H9 (cell line): ENCODE measurements around the gene NCAPG. TPM values are rescaled to one million over a fixed set of nuclear protein-coding genes. Genes with fewer than 3 reads are reported as not detected.

ENCODE experiments used
- DNase-seq: peaks from one replicate; pipeline ENCODE4 v3.0.0-alpha.2; 2017
- H2AFZ ChIP-seq: one replicate; pipeline ENCODE4 v1.6.1; 2013; ENCODE audit warnings: mild to moderate bottlenecking, low read length, control low read depth, moderate library complexity
- H2AK5ac ChIP-seq: 2 replicates; pipeline ENCODE4 v1.6.1; 2013; ENCODE audit warnings: low read length, control low read depth, mixed read lengths; ENCODE audit not compliant: insufficient read length
- H2BK120ac ChIP-seq: one replicate; pipeline ENCODE4 v1.6.1; 2013; ENCODE audit warnings: low read depth, mild to moderate bottlenecking, low read length, control low read depth, inconsistent platforms; ENCODE audit not compliant: poor library complexity, severe bottlenecking
- H2BK12ac ChIP-seq: 2 replicates; pipeline ENCODE4 v1.6.1; 2013; ENCODE audit warnings: low read length, control low read depth, mixed read lengths, low read depth; ENCODE audit not compliant: insufficient read length
- H2BK15ac ChIP-seq: 2 replicates; pipeline ENCODE4 v1.6.1; 2013; ENCODE audit warnings: low read depth, low read length, control low read depth
- H2BK20ac ChIP-seq: one replicate; pipeline ENCODE4 v1.6.1; 2013; ENCODE audit warnings: low read depth, mild to moderate bottlenecking, low read length, control low read depth, inconsistent platforms; ENCODE audit not compliant: poor library complexity, severe bottlenecking
- H2BK5ac ChIP-seq: 2 replicates; pipeline ENCODE4 v1.6.1; 2013; ENCODE audit warnings: low read length, control low read depth, mixed read lengths; ENCODE audit not compliant: insufficient read length
- H3K14ac ChIP-seq: 2 replicates; pipeline ENCODE4 v1.6.1; 2013; ENCODE audit warnings: low read length, control low read depth; ENCODE audit not compliant: insufficient read depth
- H3K18ac ChIP-seq: 2 replicates; pipeline ENCODE4 v1.6.1; 2013; ENCODE audit warnings: low read depth, mild to moderate bottlenecking, mixed read lengths, low read length, control low read depth; ENCODE audit not compliant: insufficient read length
- H3K23ac ChIP-seq: 2 replicates; pipeline ENCODE4 v1.6.1; 2013; ENCODE audit warnings: low read length, control low read depth, mixed read lengths, low read depth; ENCODE audit not compliant: insufficient read length
- H3K23me2 ChIP-seq: 2 replicates; pipeline ENCODE4 v1.6.1; 2013; ENCODE audit warnings: low read depth, mild to moderate bottlenecking, mixed read lengths, low read length, control low read depth; ENCODE audit not compliant: insufficient read length, poor library complexity, severe bottlenecking
- H3K27ac ChIP-seq: 2 replicates; pipeline ENCODE4 v1.5.1; 2013; ENCODE audit warnings: low read length, control low read depth, mixed read lengths, low read depth; ENCODE audit not compliant: insufficient read length
- H3K27me3 ChIP-seq: 2 replicates; pipeline ENCODE4 v1.6.1; 2013; ENCODE audit warnings: low read length, control low read depth, inconsistent platforms; ENCODE audit not compliant: insufficient read depth
- H3K4ac ChIP-seq: 2 replicates; pipeline ENCODE4 v1.6.1; 2013; ENCODE audit warnings: low read depth, mild to moderate bottlenecking, control low read depth, inconsistent platforms, low read length, moderate library complexity
- H3K4me1 ChIP-seq: 2 replicates; pipeline ENCODE4 v1.6.1; 2013; ENCODE audit warnings: low read length, control low read depth, inconsistent platforms; ENCODE audit not compliant: insufficient read depth
- H3K4me2 ChIP-seq: 2 replicates; pipeline ENCODE4 v1.6.1; 2013; ENCODE audit warnings: low read length, control low read depth, mixed read lengths; ENCODE audit not compliant: insufficient read length, insufficient read depth
- H3K56ac ChIP-seq: 2 replicates; pipeline ENCODE4 v1.6.1; 2013; ENCODE audit warnings: low read depth, mild to moderate bottlenecking, mixed read lengths, low read length, control low read depth; ENCODE audit not compliant: insufficient read length
- H3K79me1 ChIP-seq: 2 replicates; pipeline ENCODE4 v1.6.1; 2013; ENCODE audit warnings: low read depth, mild to moderate bottlenecking, moderate library complexity, low read length, control low read depth, inconsistent platforms; ENCODE audit not compliant: insufficient read depth, poor library complexity, severe bottlenecking
- H3K79me2 ChIP-seq: 2 replicates; pipeline ENCODE4 v1.6.1; 2013; ENCODE audit warnings: low read length, control low read depth, inconsistent platforms; ENCODE audit not compliant: insufficient read depth
- H3K9ac ChIP-seq: 2 replicates; pipeline ENCODE4 v1.6.1; 2013; ENCODE audit warnings: low read length, control low read depth, mixed read lengths; ENCODE audit not compliant: insufficient read length; ENCODE audit errors: extremely low read depth
- H3K9me3 ChIP-seq: one replicate; pipeline ENCODE4 v1.6.1; 2013; ENCODE audit warnings: low read depth, low read length, inconsistent platforms; ENCODE audit not compliant: control insufficient read depth
- H3T11ph ChIP-seq: one replicate; pipeline ENCODE4 v1.6.1; 2013; ENCODE audit warnings: mild to moderate bottlenecking, low read length, control low read depth, inconsistent platforms
- H4K20me1 ChIP-seq: one replicate; pipeline ENCODE4 v1.6.1; 2013; ENCODE audit not compliant: control insufficient read depth, insufficient read length, insufficient read depth
- H4K5ac ChIP-seq: 2 replicates; pipeline ENCODE4 v1.6.1; 2013; ENCODE audit warnings: low read depth, mild to moderate bottlenecking, mixed read lengths, low read length, control low read depth; ENCODE audit not compliant: insufficient read length
- H4K8ac ChIP-seq: replicated peaks from 2 replicates; pipeline ENCODE4 v1.6.1; 2013; ENCODE audit warnings: low read length, control low read depth, mixed read lengths, low read depth; ENCODE audit not compliant: insufficient read length
- H4K91ac ChIP-seq: 2 replicates; pipeline ENCODE4 v1.6.1; 2013; ENCODE audit warnings: low read depth, mild to moderate bottlenecking, moderate library complexity, mixed read lengths, low read length, control low read depth; ENCODE audit not compliant: insufficient read length
- H3K27ac Mint-ChIP-seq, 3 experiments: 2 replicates in 2 of 3; 3 replicates in 1 of 3; pipeline ENCODE4 v1.8.0; 2020 to 2021; ENCODE audit warnings: mixed read lengths in 3 of 3, mild to moderate bottlenecking in 1 of 3, moderate library complexity in 1 of 3
- H3K27me3 Mint-ChIP-seq: 2 replicates; pipeline ENCODE4 v1.8.0; 2021; ENCODE audit warnings: low read depth, mild to moderate bottlenecking, moderate library complexity, mixed read lengths
- H3K36me3 Mint-ChIP-seq, 3 experiments: 2 replicates in 2 of 3; 3 replicates in 1 of 3; pipeline ENCODE4 v1.8.0; 2020 to 2021; ENCODE audit warnings: low read depth in 3 of 3, mixed read lengths in 3 of 3; ENCODE audit not compliant: insufficient read depth in 1 of 3
- H3K4me1 Mint-ChIP-seq, 2 experiments: 2 replicates each; pipeline ENCODE4 v1.8.0; 2020; ENCODE audit warnings: mixed read lengths in 2 of 2
- H3K4me3 Mint-ChIP-seq, 2 experiments: 2 replicates in 1 of 2; 3 replicates in 1 of 2; pipeline ENCODE4 v1.8.0; 2020 to 2021; ENCODE audit warnings: mild to moderate bottlenecking in 2 of 2, mixed read lengths in 2 of 2, moderate library complexity in 1 of 2
- H3K9me3 Mint-ChIP-seq, 2 experiments: 2 replicates in 1 of 2; 3 replicates in 1 of 2; pipeline ENCODE4 v1.8.0; 2020; ENCODE audit warnings: mild to moderate bottlenecking in 2 of 2, mixed read lengths in 2 of 2, moderate library complexity in 1 of 2
- CTCF ChIP-seq: fragments of 200-600 bp; sonication (generic); conservative IDR thresholded peaks from 3 replicates; pipeline ENCODE4 v1.8.0; 2021; ENCODE audit warnings: antibody characterized with exemption, mild to moderate bottlenecking
- WGBS: extraction: QIAGEN DNeasy Blood & Tissue Kit; methylation state at CpG from one replicate; pipeline ENCODE4 v1.1.7; 2013; ENCODE audit warnings: missing lambda C conversion rate, low lambda C conversion rate, mixed read lengths; ENCODE audit not compliant: insufficient read length; ENCODE audit errors: extremely low coverage; 5-methylcytosine and 5-hydroxymethylcytosine counted together
- total RNA-seq: library from RNA; stranded (reverse); gene quantifications from 2 replicates; pipeline ENCODE4 v1.2.1, GENCODE V29; 2021

NCAPG gene
- total RNA-seq, 1 experiment from 2014 or later: 48.8 TPM

GRCh38 chr4:17781300-17782287, 29.2 kb upstream of the NCAPG start, which contains the start of gene FAM184B:
Gene FAM184B, minus strand, starts transcription at chr4:17781621. Its CDS starts 322 bp downstream, at chr4:17781299.
- Histone ChIP-seq H2BK120ac (no peak within 1 kb of the TSS), H3K79me2 (no peaks in the 10 kb centered on the region), H3K4me2 (peak within 1 kb of the TSS; percentile 73), H4K8ac (no peak within 1 kb of the TSS), H4K20me1 (no peaks in the 10 kb centered on the region), H4K91ac (no peak within 1 kb of the TSS), H2AFZ (peak within 1 kb of the TSS; percentile 32), H2BK12ac (no peak within 1 kb of the TSS), H4K5ac (no peak within 1 kb of the TSS), H2BK15ac (no peak within 1 kb of the TSS), H3K23ac (no peak within 1 kb of the TSS), H3K14ac (peak within 1 kb of the TSS; percentile 55), H3K4me1 (no peaks in the 10 kb centered on the region), H3K4ac (no peak within 1 kb of the TSS), H3K79me1 (no peaks in the 10 kb centered on the region), H3T11ph (no peak within 1 kb of the TSS), H3K27me3 (peaks cover 25% of the 10 kb centered on the region), H3K23me2 (peaks cover 13% of the 10 kb centered on the region), H2AK5ac (no peak within 1 kb of the TSS), H3K27ac (no peak within 1 kb of the TSS), H2BK5ac (no peak within 1 kb of the TSS), H2BK20ac (no peak within 1 kb of the TSS), H3K56ac (no peak within 1 kb of the TSS), H3K9ac (no peak within 1 kb of the TSS), H3K18ac (no peak within 1 kb of the TSS), H3K9me3 (no peaks in the 10 kb centered on the region)
- peaks cover 16% of the 10 kb centered on the region in 2 experiments for H3K4me1 Mint-ChIP-seq
- peak; percentile 52 for DNase-seq
- no CpG with 5 or more reads among the region's 82 CpGs for WGBS
- no peak for TF ChIP-seq CTCF
- H3K27me3 Mint-ChIP-seq: peaks cover 71% of the 10 kb centered on the region
- H3K4me3 Mint-ChIP-seq: peak within 1 kb of the TSS; percentile 66 to 84
- no peaks in the 10 kb centered on the region for H3K36me3 Mint-ChIP-seq
- H3K9me3 Mint-ChIP-seq: no peaks in the 10 kb centered on the region
- peak within 1 kb of the TSS in 1 of 3 experiments; percentile 23; a peak in 1 of 7 replicates for H3K27ac Mint-ChIP-seq
